Stimulated activated CD4-positive, alpha-beta T cell treated with anti-CD3 and anti-CD28 coated beads, Interleukin-12 subunit alpha, Interleukin-12 subunit beta, amount 100 ng/mL, for 48 hours (primary cell): ENCODE results near the gene WIPF2.
"Not testable (repeated sequence)": the region's sequence is repeated elsewhere in the genome, so short reads cannot be mapped to it uniquely, and the experiment has no call there.

Experiments used
- DNase-seq, 3 donors: peaks; one replicate each; pipeline ENCODE4 v3.0.0-alpha.2; 2020; ENCODE audit warnings: low read depth in 2 of 3, low spot score in 1 of 3

The WIPF2 gene

GRCh38 chr17:40293363-40293762, 74.3 kb downstream of the WIPF2 start:
- no peak for DNase-seq

- DNase-seq = no peak
Observed at GRCh38 chr17:40295488-40296436, 76.7 kb downstream of the WIPF2 start.

GRCh38 chr17:40297511-40297910, 78.4 kb downstream of the WIPF2 start:
- DNase-seq = no peak

- no peak for DNase-seq
Observed at GRCh38 chr17:40298726-40299125, 79.6 kb downstream of the WIPF2 start.

GRCh38 chr17:40299159-40299757, 80.2 kb downstream of the WIPF2 start:
- DNase-seq = not testable (repeated sequence)

GRCh38 chr17:40301315-40301714, 82.2 kb downstream of the WIPF2 start:
- DNase-seq = no peak

GRCh38 chr17:40303009-40303657, 84.0 kb downstream of the WIPF2 start:
- peak in 1 of 3 donors; percentile 56 for DNase-seq

GRCh38 chr17:40303708-40304551, 84.8 kb downstream of the WIPF2 start:
- DNase-seq = no peak

GRCh38 chr17:40304552-40304863, 85.4 kb downstream of the WIPF2 start:
- not testable (repeated sequence) for DNase-seq

- not testable (repeated sequence) for DNase-seq
Observed at GRCh38 chr17:40304866-40305265, 85.8 kb downstream of the WIPF2 start.

GRCh38 chr17:40306395-40306794, 87.3 kb downstream of the WIPF2 start:
- no peak for DNase-seq

GRCh38 chr17:40307001-40307730, 88.1 kb downstream of the WIPF2 start:
- DNase-seq = no peak

GRCh38 chr17:40307740-40308239, 88.7 kb downstream of the WIPF2 start:
- DNase-seq = no peak

GRCh38 chr17:40309031-40309948, 90.2 kb downstream of the WIPF2 start, which contains the start of gene RARA:
Gene RARA (plus strand): TSS chr17:40309180. CDS start chr17:40331219, 22,039 bp downstream.
- no peak for DNase-seq

- no peak for DNase-seq
Observed at GRCh38 chr17:40309949-40310510, 90.9 kb downstream of the WIPF2 start.

GRCh38 chr17:40310882-40311391, 91.8 kb downstream of the WIPF2 start:
- no peak for DNase-seq

- DNase-seq = no peak
Observed at GRCh38 chr17:40311575-40311974, 92.5 kb downstream of the WIPF2 start.

GRCh38 chr17:40312131-40312731, 93.1 kb downstream of the WIPF2 start:
- no peak for DNase-seq
